Activated CD8-positive, alpha-beta T cell treated with anti-CD3 and anti-CD28 coated beads for 36 hours (primary cell): ENCODE measurements around the gene STIM1. TPM values are rescaled to one million over a fixed set of nuclear protein-coding genes. Genes with fewer than 3 reads are reported as not detected.

Source experiments
- ATAC-seq: fragments of 200-7000 bp; cut with Tn5 transposase; one replicate; pipeline ENCODE4 v1.10.0; 2021; ENCODE audit warnings: mild to moderate bottlenecking, moderate library complexity
- CTCF ChIA-PET: fragments of 350-600 bp; sonication (Branson Sonifier 250); formaldehyde crosslinking; loops from one replicate; lab custom pipeline; 2021; ENCODE audit warnings: antibody characterized with exemption; lab: Charles Lee
- POLR2A ChIA-PET: fragments of 350-600 bp; sonication (Branson Sonifier 250); formaldehyde crosslinking; loops from one replicate; lab custom pipeline; 2021; ENCODE audit warnings: antibody characterized with exemption; lab: Charles Lee
- DNase-seq: peaks from one replicate; pipeline ENCODE4 v3.0.0-alpha.2; 2020
- H3K27ac Mint-ChIP-seq: one replicate; pipeline ENCODE4 v1.8.0; 2021; ENCODE audit warnings: mild to moderate bottlenecking, mixed read lengths
- H3K27me3 Mint-ChIP-seq: one replicate; pipeline ENCODE4 v1.8.0; 2021; ENCODE audit warnings: mixed read lengths
- H3K36me3 Mint-ChIP-seq: one replicate; pipeline ENCODE4 v1.8.0; 2021; ENCODE audit warnings: low read depth, mixed read lengths
- H3K4me1 Mint-ChIP-seq: one replicate; pipeline ENCODE4 v1.8.0; 2021; ENCODE audit warnings: low read depth, mixed read lengths
- H3K4me3 Mint-ChIP-seq: one replicate; pipeline ENCODE4 v1.8.0; 2021; ENCODE audit warnings: mild to moderate bottlenecking, moderate library complexity, mixed read lengths
- H3K9me3 Mint-ChIP-seq: one replicate; pipeline ENCODE4 v1.8.0; 2021; ENCODE audit warnings: mixed read lengths
- CTCF ChIP-seq: fragments of 200-600 bp; IDR thresholded peaks from one replicate; pipeline ENCODE4 v1.8.0; 2022; ENCODE audit warnings: antibody characterized with exemption, mild to moderate bottlenecking
- intact Hi-C: fragments of 100-400 bp; cut with micrococcal nuclease; formaldehyde crosslinking; loops from one replicate; pipeline ENCODE4 v1.10.0; 2022
- total RNA-seq, 2 experiments: library from RNA; stranded (reverse); gene quantifications; one replicate each; pipeline ENCODE4 v1.2.3, GENCODE V29; 2021

STIM1 gene
- total RNA-seq, 2 experiments from 2014 or later: 60.8 to 61.4 TPM

DNA sequence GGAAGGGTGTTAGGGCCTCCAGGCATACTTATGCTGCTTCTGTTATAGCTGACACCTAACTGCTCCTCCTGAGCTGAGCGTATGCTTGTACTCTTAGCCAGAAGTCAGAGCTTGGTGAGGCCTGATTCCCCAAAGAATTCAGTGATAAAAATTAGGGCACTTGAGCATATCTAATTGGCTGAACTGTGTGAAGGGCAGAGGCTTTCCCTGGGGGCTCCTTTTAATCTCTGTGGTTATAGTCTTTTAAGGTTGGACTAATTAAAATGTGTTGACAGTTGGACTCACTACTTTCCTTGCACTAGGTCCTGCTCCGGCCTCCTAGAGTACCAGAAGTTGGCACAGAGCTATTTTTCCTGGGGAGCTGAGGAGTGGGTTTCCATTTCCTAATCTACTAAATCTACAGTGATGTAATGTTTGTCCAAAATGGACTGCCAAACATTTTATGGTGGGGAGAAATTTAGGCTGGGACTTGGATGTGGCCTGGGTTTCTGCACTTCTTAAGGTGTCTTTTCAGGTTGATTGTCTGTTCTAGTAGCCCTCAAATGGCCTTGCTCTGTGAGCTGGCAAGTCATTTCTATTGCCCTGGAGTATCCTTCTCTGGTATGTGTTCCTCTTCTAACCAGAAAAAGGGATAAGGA lies 18.4 kb downstream of the STIM1 start:
- H3K4me1 Mint-ChIP-seq: peaks cover 79% of the 10 kb centered on the region
- CTCF ChIA-PET: interaction anchor here (0.6 to 21.2 kb wide), 8 partner anchors 9 to 199 kb away, joined by 3 to 274 read pairs (median 4); partner anchors contain the start of genes RHOG and STIM1
- TF ChIP-seq CTCF: no peak

GRCh38 chr11:3876613-3877012 lies 21.1 kb downstream of the STIM1 start:
- TF ChIP-seq CTCF: no peak
- ATAC-seq (no peak), DNase-seq (no peak)
- no peaks in the 10 kb centered on the region for H3K27me3 Mint-ChIP-seq
- no peaks in the 10 kb centered on the region for H3K9me3 Mint-ChIP-seq
- no peak overlapping the region for H3K4me3 Mint-ChIP-seq
- ChIA-PET POLR2A (interaction anchor here (0.7 to 1.6 kb wide), 4 partner anchors 17 to 93 kb away, joined by 3 to 5 read pairs (median 4); partner anchors contain the start of genes RHOG and STIM1), CTCF (interaction anchor here (1.3 to 21.2 kb wide), 3 partner anchors 10 to 61 kb away, joined by 3 to 274 read pairs (median 16); partner anchors contain the start of gene STIM1)
- intact Hi-C loops: no loop called here
- H3K36me3 Mint-ChIP-seq: peaks cover 9% of the 10 kb centered on the region
- peaks cover 79% of the 10 kb centered on the region for H3K4me1 Mint-ChIP-seq
- peak overlapping the region; percentile 54 for H3K27ac Mint-ChIP-seq

More for the DNA sequence above, 18.4 kb downstream of the STIM1 start:
- H3K9me3 Mint-ChIP-seq: no peaks in the 10 kb centered on the region
- no peak for ATAC-seq
- DNase-seq: no peak
- H3K4me3 Mint-ChIP-seq: no peak overlapping the region
- POLR2A ChIA-PET: interaction anchor here (1.2 to 2.2 kb wide), 2 partner anchors 19 to 76 kb away, joined by 4 to 8 read pairs; partner anchors contain the start of gene STIM1
- intact Hi-C loops: no loop called here
- H3K36me3 Mint-ChIP-seq: peaks cover 11% of the 10 kb centered on the region
- no peaks in the 10 kb centered on the region for H3K27me3 Mint-ChIP-seq
- H3K27ac Mint-ChIP-seq: peak overlapping the region; percentile 59

- no peaks in the 10 kb centered on the region for H3K9me3 Mint-ChIP-seq
- DNase-seq (no peak), ATAC-seq (no peak)
- peaks cover 76% of the 10 kb centered on the region for H3K4me1 Mint-ChIP-seq
- no peak overlapping the region for H3K4me3 Mint-ChIP-seq
- no peaks in the 10 kb centered on the region for H3K27me3 Mint-ChIP-seq
- H3K36me3 Mint-ChIP-seq: peaks cover 6% of the 10 kb centered on the region
- H3K27ac Mint-ChIP-seq: peak overlapping the region; percentile 48
- intact Hi-C loops: no loop called here
- CTCF ChIA-PET: interaction anchor here (0.9 to 21.2 kb wide), 8 partner anchors 11 to 195 kb away, joined by 3 to 274 read pairs (median 3); partner anchors contain the start of gene STIM1
- POLR2A ChIA-PET: interaction anchor here (0.6 to 2.0 kb wide), 5 partner anchors 10 to 37 kb away, joined by 3 to 13 read pairs (median 5); partner anchors contain the start of genes RHOG and STIM1
- TF ChIP-seq CTCF: no peak
These were observed 22.1 kb downstream of the STIM1 start for GRCh38 chr11:3877364-3878257.

GRCh38 chr11:3878258-3878584 lies 22.8 kb downstream of the STIM1 start:
- H3K36me3 Mint-ChIP-seq: peaks cover 4% of the 10 kb centered on the region
- intact Hi-C loops: no loop called here
- H3K9me3 Mint-ChIP-seq: no peaks in the 10 kb centered on the region
- ATAC-seq (no peak), DNase-seq (no peak)
- POLR2A ChIA-PET: interaction anchor here (0.6 to 2.0 kb wide), 5 partner anchors 10 to 38 kb away, joined by 3 to 13 read pairs (median 5); partner anchors contain the start of genes RHOG and STIM1
- CTCF ChIA-PET: interaction anchor here (0.9 to 21.2 kb wide), 7 partner anchors 11 to 194 kb away, joined by 3 to 274 read pairs (median 3); partner anchors contain the start of gene STIM1
- TF ChIP-seq CTCF: no peak
- peaks cover 80% of the 10 kb centered on the region for H3K4me1 Mint-ChIP-seq
- H3K4me3 Mint-ChIP-seq: no peak overlapping the region
- peak overlapping the region; percentile 48 for H3K27ac Mint-ChIP-seq
- no peaks in the 10 kb centered on the region for H3K27me3 Mint-ChIP-seq
